GM12801 (cell line): Measurements from ENCODE around the gene TBC1D9.

Experiments used
- CTCF ChIP-seq: IDR thresholded peaks from one replicate; pipeline ENCODE4 v1.5.1; 2011; ENCODE audit warnings: control low read depth; ENCODE audit not compliant: insufficient read length; ENCODE audit errors: extremely low read depth

The TBC1D9 gene

DNA sequence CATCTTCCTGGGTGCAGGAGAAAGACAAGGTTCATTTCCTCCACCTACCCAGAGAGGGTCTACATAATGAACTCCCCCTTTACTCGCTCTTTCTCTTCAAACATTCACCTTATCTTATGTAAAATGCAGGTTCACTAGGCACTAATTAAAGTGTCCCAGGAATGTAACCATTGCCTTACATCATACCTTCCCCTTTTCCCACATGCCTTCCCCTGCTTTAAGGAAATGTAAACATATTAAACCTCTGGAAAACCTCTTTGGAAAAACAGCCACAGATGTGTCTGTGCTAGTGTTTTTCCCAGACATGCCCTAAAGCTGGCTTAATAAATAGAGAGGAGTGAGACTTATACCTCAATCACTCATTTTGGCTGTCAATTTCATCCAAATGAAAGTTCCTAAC, 15.8 kb downstream of the TBC1D9 start:
- TF ChIP-seq CTCF: no peak

DNA sequence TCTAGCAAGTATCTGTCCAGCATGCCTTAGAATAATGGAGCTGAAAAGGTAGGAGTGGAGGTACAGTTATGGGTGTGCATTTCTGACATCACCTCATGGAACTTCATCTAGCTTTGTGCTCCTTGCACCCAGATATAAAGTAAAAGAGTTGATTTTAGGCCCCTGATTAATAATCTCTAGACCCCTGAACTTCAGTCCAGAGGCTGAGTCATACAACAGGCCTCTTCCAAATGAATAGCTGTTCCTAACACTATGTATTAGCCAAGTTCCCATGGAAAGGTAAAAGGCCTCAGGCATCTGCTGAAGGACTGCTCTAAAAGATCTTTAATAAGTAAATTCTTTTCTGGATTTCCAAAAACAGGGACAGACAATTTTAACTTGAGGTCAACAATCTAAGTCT, 16.2 kb downstream of the TBC1D9 start:
- TF ChIP-seq CTCF: no peak

DNA sequence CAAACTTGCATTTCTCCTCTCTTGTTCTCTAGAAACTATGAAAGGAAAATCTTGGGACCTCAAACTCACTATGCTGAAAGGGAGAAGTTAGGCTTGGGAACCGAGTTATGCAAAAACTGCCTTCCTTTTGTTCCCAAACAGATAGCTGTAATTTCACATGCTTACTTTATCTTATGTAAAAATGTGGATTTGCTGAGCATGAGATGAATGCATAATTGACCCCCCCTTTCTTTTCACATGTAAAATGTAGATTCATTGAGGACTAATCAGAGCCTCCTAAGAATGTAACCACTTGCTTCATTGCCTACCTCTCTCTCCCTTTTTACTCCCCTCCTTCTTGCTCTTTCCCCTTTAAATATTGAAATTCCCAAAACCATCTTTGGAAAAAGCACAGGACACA, 18.0 kb downstream of the TBC1D9 start:
- TF ChIP-seq CTCF: no peak

GRCh38 chr4:140736669-140737343, 19.4 kb downstream of the TBC1D9 start:
- TF ChIP-seq CTCF: no peak

DNA sequence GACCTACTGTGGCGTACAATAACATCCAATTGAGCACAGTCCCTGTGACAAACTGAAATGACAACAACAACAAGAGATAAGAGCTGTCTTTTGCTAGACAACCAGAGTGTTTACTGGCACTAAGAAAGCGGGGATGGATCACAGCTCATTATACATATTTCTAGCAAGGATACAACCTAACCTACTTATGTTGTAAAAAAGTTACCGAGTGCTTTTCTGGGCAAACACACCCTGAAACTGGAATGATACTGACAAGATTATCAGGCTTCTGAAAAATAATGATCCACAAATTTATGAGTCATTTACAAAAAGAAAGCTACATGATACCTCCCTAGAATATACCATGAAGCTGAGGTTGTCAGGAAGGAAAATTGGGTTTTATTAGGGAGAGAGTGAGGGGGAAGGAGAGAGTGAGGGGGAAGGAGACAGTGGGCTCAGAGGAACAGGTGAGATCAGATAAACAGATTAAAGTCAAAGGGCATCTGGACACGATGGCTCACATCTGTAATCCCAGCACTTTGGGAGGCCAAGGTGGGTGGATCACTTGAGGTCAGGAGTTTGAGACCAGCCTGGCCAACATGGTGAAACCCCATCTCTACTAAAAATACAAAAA, 20.3 kb downstream of the TBC1D9 start:
- TF ChIP-seq CTCF: no peak

GRCh38 chr4:140735317-140735716, 20.9 kb downstream of the TBC1D9 start:
- TF ChIP-seq CTCF: no peak

- TF ChIP-seq CTCF: no peak
These were observed 23.4 kb downstream of the TBC1D9 start for GRCh38 chr4:140732780-140733179.
